GM18508 (cell line): ENCODE measurements around the gene MS4A6E.
A peak's percentile ranks its signal among the peaks of the same experiment; 100 is the strongest.

ENCODE experiments used
- ATAC-seq: cut with Tn5 transposase; IDR thresholded peaks from one replicate; pipeline ENCODE4 v1.9.1; 2021; ENCODE audit warnings: moderate number of reproducible peaks; ENCODE audit not compliant: insufficient read depth, unreplicated experiment

The MS4A6E gene

GRCh38 chr11:60371386-60371785 is 44.3 kb downstream of the MS4A6E start:
- ATAC-seq: no peak

- ATAC-seq: no peak
Observed at GRCh38 chr11:60371854-60372253, 44.8 kb downstream of the MS4A6E start.

- no peak for ATAC-seq
Observed at GRCh38 chr11:60372767-60373166, 45.7 kb downstream of the MS4A6E start.

- no peak for ATAC-seq
Observed at GRCh38 chr11:60375316-60375715, 48.3 kb downstream of the MS4A6E start.

- no peak for ATAC-seq
Observed at GRCh38 chr11:60376601-60377000, 49.5 kb downstream of the MS4A6E start.

GRCh38 chr11:60377401-60378136 is 50.5 kb downstream of the MS4A6E start:
- ATAC-seq: no peak

- ATAC-seq: peak; percentile 87
Observed at GRCh38 chr11:60378354-60378753, 51.3 kb downstream of the MS4A6E start, which contains the start of gene MS4A7. Gene MS4A7 (plus strand): TSS chr11:60378532. CDS start chr11:60383142, 4,610 bp downstream.

GRCh38 chr11:60389279-60389910 is 62.3 kb downstream of the MS4A6E start:
- ATAC-seq: peak; percentile 73

- ATAC-seq: no peak
Observed at GRCh38 chr11:60390419-60390818, 63.4 kb downstream of the MS4A6E start.
